Glomerular visceral epithelial cell (primary cell): ENCODE results near the gene SPATA21.

Experiments
- DNase-seq: peaks from one replicate; pipeline ENCODE4 v3.0.0-alpha.2; 2016; ENCODE audit errors: extremely low spot score

Gene SPATA21

GRCh38 chr1:16451841-16452528, 14.8 kb upstream of the SPATA21 start:
- no peak for DNase-seq

GRCh38 chr1:16450863-16451481, 13.7 kb upstream of the SPATA21 start:
- no peak for DNase-seq

- no peak for DNase-seq
These were observed 12.4 kb upstream of the SPATA21 start for GRCh38 chr1:16449666-16450065.

GRCh38 chr1:16449065-16449464, 11.8 kb upstream of the SPATA21 start:
- no peak for DNase-seq

- DNase-seq: no peak
These were observed 10.4 kb upstream of the SPATA21 start for GRCh38 chr1:16447641-16448040.

- no peak for DNase-seq
These were observed 8.9 kb upstream of the SPATA21 start for GRCh38 chr1:16446116-16446515.

- no peak for DNase-seq
These were observed 7.8 kb upstream of the SPATA21 start for GRCh38 chr1:16445052-16445451.

GRCh38 chr1:16443975-16444770, 6.9 kb upstream of the SPATA21 start:
- DNase-seq: no peak

- no peak for DNase-seq
These were observed 5.7 kb upstream of the SPATA21 start for GRCh38 chr1:16442941-16443340.

- no peak for DNase-seq
These were observed 5.0 kb upstream of the SPATA21 start for GRCh38 chr1:16442265-16442664.

- DNase-seq: no peak
These were observed 4.0 kb upstream of the SPATA21 start for GRCh38 chr1:16441282-16441665.

GRCh38 chr1:16440470-16441281, 3.5 kb upstream of the SPATA21 start, which contains the start of gene NECAP2:
NECAP2 (plus strand) TSS chr1:16440724; CDS start chr1:16440762, 38 bp downstream.
- DNase-seq: peak; percentile 93

GRCh38 chr1:16440131-16440469, 2.9 kb upstream of the SPATA21 start:
- DNase-seq: no peak

- no peak for DNase-seq
These were observed 1.7 kb upstream of the SPATA21 start for GRCh38 chr1:16438924-16439323.

GRCh38 chr1:16438516-16438915, 1.3 kb upstream of the SPATA21 start:
- DNase-seq: no peak

- no peak for DNase-seq
These were observed 2.7 kb downstream of the SPATA21 start for GRCh38 chr1:16434501-16434900.

GRCh38 chr1:16434007-16434406, 3.2 kb downstream of the SPATA21 start:
- no peak for DNase-seq

GRCh38 chr1:16433030-16433429, 4.2 kb downstream of the SPATA21 start:
- no peak for DNase-seq

GRCh38 chr1:16430606-16431005, 6.6 kb downstream of the SPATA21 start:
- DNase-seq: peak; percentile 11

- DNase-seq: no peak
These were observed 11.8 kb downstream of the SPATA21 start for GRCh38 chr1:16425125-16426025.

GRCh38 chr1:16422041-16422440, 15.2 kb downstream of the SPATA21 start:
- no peak for DNase-seq
